Neural cell (in vitro differentiated cells): Measurements from ENCODE around the gene IL25.

Source experiments
- EP300 ChIP-seq: fragments of 450-650 bp; conservative IDR thresholded peaks from 2 replicates; pipeline ENCODE4 v1.6.1; 2014; ENCODE audit warnings: antibody characterized with exemption, mild to moderate bottlenecking, moderate library complexity; ENCODE audit not compliant: poor library complexity, severe bottlenecking
- EZH2 ChIP-seq: fragments of 200-600, 300-800 bp; shearing (Covaris generic), sonication (generic); IDR thresholded peaks from 2 replicates; pipeline ENCODE4 v1.6.1; 2014; ENCODE audit warnings: antibody characterized with exemption, low read length, borderline replicate concordance, mild to moderate bottlenecking; ENCODE audit not compliant: insufficient read depth, poor library complexity, severe bottlenecking
- RAD21 ChIP-seq: fragments of 450-650 bp; conservative IDR thresholded peaks from 2 replicates; pipeline ENCODE4 v1.6.1; 2014; ENCODE audit warnings: antibody characterized with exemption, mild to moderate bottlenecking, moderate library complexity
- SMC3 ChIP-seq: fragments of 450-650 bp; conservative IDR thresholded peaks from 2 replicates; pipeline ENCODE4 v1.6.1; 2014; ENCODE audit warnings: antibody characterized with exemption, mild to moderate bottlenecking, moderate library complexity; ENCODE audit not compliant: poor library complexity
- TAF1 ChIP-seq: IDR thresholded peaks from 2 replicates; pipeline ENCODE4 v1.6.1; 2012; ENCODE audit warnings: low read depth
- TF ChIP-seq, protein P1 (sequence below): fragments of 450-650 bp; IDR thresholded peaks from 2 replicates; pipeline ENCODE4 v1.5.1; 2014; ENCODE audit warnings: antibody characterized with exemption, mild to moderate bottlenecking, moderate library complexity; ENCODE audit not compliant: poor library complexity, severe bottlenecking
- TF ChIP-seq, protein P2 (sequence below): IDR thresholded peaks from 2 replicates; pipeline ENCODE4 v1.6.1; 2012; ENCODE audit warnings: borderline replicate concordance

DNA sequence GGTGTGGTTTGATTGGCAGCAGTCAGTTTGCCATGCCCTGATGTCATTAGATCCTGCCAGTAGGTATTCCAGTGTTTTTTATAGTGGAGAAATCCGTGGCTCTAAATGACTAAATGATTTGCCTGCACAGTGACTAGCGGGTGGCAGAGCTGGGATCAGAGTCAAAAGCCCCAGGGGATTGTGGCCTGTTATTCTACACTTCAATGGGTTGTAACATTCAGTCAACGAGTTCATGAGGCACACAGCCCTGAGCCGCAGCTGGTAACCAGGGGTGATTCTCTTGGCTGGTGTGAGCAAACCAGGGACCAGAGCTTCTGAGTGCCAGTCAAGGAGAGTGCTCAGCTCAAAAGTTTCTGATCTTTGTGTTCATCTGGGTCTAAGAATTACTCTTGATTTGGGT is 33.6 kb downstream of the IL25 start:
- TF ChIP-seq, protein P1, sequence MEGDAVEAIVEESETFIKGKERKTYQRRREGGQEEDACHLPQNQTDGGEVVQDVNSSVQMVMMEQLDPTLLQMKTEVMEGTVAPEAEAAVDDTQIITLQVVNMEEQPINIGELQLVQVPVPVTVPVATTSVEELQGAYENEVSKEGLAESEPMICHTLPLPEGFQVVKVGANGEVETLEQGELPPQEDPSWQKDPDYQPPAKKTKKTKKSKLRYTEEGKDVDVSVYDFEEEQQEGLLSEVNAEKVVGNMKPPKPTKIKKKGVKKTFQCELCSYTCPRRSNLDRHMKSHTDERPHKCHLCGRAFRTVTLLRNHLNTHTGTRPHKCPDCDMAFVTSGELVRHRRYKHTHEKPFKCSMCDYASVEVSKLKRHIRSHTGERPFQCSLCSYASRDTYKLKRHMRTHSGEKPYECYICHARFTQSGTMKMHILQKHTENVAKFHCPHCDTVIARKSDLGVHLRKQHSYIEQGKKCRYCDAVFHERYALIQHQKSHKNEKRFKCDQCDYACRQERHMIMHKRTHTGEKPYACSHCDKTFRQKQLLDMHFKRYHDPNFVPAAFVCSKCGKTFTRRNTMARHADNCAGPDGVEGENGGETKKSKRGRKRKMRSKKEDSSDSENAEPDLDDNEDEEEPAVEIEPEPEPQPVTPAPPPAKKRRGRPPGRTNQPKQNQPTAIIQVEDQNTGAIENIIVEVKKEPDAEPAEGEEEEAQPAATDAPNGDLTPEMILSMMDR = no peak
- TF ChIP-seq, protein P2, sequence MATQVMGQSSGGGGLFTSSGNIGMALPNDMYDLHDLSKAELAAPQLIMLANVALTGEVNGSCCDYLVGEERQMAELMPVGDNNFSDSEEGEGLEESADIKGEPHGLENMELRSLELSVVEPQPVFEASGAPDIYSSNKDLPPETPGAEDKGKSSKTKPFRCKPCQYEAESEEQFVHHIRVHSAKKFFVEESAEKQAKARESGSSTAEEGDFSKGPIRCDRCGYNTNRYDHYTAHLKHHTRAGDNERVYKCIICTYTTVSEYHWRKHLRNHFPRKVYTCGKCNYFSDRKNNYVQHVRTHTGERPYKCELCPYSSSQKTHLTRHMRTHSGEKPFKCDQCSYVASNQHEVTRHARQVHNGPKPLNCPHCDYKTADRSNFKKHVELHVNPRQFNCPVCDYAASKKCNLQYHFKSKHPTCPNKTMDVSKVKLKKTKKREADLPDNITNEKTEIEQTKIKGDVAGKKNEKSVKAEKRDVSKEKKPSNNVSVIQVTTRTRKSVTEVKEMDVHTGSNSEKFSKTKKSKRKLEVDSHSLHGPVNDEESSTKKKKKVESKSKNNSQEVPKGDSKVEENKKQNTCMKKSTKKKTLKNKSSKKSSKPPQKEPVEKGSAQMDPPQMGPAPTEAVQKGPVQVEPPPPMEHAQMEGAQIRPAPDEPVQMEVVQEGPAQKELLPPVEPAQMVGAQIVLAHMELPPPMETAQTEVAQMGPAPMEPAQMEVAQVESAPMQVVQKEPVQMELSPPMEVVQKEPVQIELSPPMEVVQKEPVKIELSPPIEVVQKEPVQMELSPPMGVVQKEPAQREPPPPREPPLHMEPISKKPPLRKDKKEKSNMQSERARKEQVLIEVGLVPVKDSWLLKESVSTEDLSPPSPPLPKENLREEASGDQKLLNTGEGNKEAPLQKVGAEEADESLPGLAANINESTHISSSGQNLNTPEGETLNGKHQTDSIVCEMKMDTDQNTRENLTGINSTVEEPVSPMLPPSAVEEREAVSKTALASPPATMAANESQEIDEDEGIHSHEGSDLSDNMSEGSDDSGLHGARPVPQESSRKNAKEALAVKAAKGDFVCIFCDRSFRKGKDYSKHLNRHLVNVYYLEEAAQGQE = no peak
- no peak for TF ChIP-seq TAF1
- TF ChIP-seq EP300 = no peak
- TF ChIP-seq EZH2 = no peak
- TF ChIP-seq SMC3 = no peak
- TF ChIP-seq RAD21 = no peak
